SU-DHL-6 (cell line): ENCODE measurements around the gene LMO7.

Source experiments
- EZH2phosphoT487 ChIP-seq: fragments of 200-600 bp; sonication (generic), shearing (Covaris generic); conservative IDR thresholded peaks from 2 replicates; pipeline ENCODE4 v1.6.1; 2018; ENCODE audit warnings: mild to moderate bottlenecking, antibody characterized with exemption, low read length, moderate library complexity, mixed read lengths
- TF ChIP-seq, protein P1 (sequence below): fragments of 200-600 bp; sonication (generic); IDR thresholded peaks from one replicate; pipeline ENCODE4 v1.5.1; 2017; ENCODE audit warnings: antibody characterized with exemption, mild to moderate bottlenecking, low read length, moderate library complexity; ENCODE audit not compliant: insufficient read depth, poor library complexity, severe bottlenecking

DNA sequence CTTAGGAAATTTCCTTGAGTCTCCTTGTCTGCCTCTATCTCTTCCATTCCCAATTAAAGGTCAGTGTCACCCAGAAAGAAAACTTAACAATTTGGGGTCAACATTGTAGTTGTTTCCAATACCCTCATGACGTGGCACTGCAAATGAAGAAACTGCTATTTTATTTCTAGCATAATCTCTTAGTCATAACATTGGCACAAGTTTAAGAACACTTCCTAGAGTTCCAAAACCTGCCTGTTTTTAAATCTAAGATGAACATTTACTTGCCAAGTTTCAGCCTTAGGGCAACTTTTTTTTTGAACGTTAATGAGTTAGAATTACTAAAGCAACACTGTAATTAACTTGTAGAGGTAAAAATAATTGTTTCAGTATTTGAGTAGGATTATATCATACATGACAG lies 108.0 kb downstream of the LMO7 start:
- TF ChIP-seq, protein P1, sequence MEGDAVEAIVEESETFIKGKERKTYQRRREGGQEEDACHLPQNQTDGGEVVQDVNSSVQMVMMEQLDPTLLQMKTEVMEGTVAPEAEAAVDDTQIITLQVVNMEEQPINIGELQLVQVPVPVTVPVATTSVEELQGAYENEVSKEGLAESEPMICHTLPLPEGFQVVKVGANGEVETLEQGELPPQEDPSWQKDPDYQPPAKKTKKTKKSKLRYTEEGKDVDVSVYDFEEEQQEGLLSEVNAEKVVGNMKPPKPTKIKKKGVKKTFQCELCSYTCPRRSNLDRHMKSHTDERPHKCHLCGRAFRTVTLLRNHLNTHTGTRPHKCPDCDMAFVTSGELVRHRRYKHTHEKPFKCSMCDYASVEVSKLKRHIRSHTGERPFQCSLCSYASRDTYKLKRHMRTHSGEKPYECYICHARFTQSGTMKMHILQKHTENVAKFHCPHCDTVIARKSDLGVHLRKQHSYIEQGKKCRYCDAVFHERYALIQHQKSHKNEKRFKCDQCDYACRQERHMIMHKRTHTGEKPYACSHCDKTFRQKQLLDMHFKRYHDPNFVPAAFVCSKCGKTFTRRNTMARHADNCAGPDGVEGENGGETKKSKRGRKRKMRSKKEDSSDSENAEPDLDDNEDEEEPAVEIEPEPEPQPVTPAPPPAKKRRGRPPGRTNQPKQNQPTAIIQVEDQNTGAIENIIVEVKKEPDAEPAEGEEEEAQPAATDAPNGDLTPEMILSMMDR, result no peak
- TF ChIP-seq EZH2phosphoT487, result no peak
